Naive B cell (primary cell): ENCODE results near the gene SYVN1. TPM values are rescaled to one million over a fixed set of nuclear protein-coding genes. Genes with fewer than 3 reads are reported as not detected.
"Not testable (repeated sequence)": the region's sequence is repeated elsewhere in the genome, so short reads cannot be mapped to it uniquely, and the experiment has no call there.

Experiments
- ATAC-seq, 2 donors: fragments of 150-1000 bp; cut with Tn5 transposase; 2 replicates each; pipeline ENCODE4 v1.10.0; 2021; ENCODE audit warnings: low read depth in 2 of 2, mild to moderate bottlenecking in 2 of 2, moderate library complexity in 2 of 2
- DNase-seq: peaks from one replicate; pipeline ENCODE4 v3.0.0; 2022
- H3K27ac Mint-ChIP-seq, 6 donors: one replicate each; pipeline ENCODE4 v1.8.0; 2020 to 2022; ENCODE audit warnings: mild to moderate bottlenecking in 6 of 6, mixed read lengths in 6 of 6, moderate library complexity in 5 of 6, inconsistent platforms in 2 of 6
- H3K27me3 Mint-ChIP-seq, 3 donors: one replicate each; pipeline ENCODE4 v1.8.0; 2021 to 2022; ENCODE audit warnings: mixed read lengths in 3 of 3, mild to moderate bottlenecking in 1 of 3
- H3K36me3 Mint-ChIP-seq, 2 donors: one replicate each; pipeline ENCODE4 v1.8.0; 2020 to 2022; ENCODE audit warnings: mixed read lengths in 2 of 2, inconsistent platforms in 1 of 2, mild to moderate bottlenecking in 1 of 2
- H3K4me1 Mint-ChIP-seq, 3 donors: one replicate each; pipeline ENCODE4 v1.8.0; 2020 to 2022; ENCODE audit warnings: mixed read lengths in 3 of 3, inconsistent platforms in 1 of 3, mild to moderate bottlenecking in 1 of 3, moderate library complexity in 1 of 3
- H3K4me3 Mint-ChIP-seq, 8 donors: one replicate each; pipeline ENCODE4 v1.8.0; 2020 to 2022; ENCODE audit warnings: mild to moderate bottlenecking in 8 of 8, mixed read lengths in 8 of 8, moderate library complexity in 8 of 8, inconsistent platforms in 2 of 8
- H3K9me3 Mint-ChIP-seq, 7 donors: one replicate each; pipeline ENCODE4 v1.8.0; 2020 to 2022; ENCODE audit warnings: mixed read lengths in 7 of 7, mild to moderate bottlenecking in 5 of 7, inconsistent platforms in 2 of 7, moderate library complexity in 1 of 7
- polyA plus RNA-seq, 6 donors: library from polyadenylated mRNA; unstranded; fragments of 300-500 nt; fragmentation: Illumina TruSeq; gene quantifications; one replicate each; pipeline ENCODE4 v1.2.3, GENCODE V29; 2021; ENCODE audit warnings: low read depth in 6 of 6

SYVN1 gene
- polyA plus RNA-seq, 6 donors from 2014 or later, result 21.4 to 86.9 (median 43.5) TPM

GRCh38 chr11:65128182-65129145 lies 5.9 kb downstream of the SYVN1 start:
- no peak for ATAC-seq
- H3K9me3 Mint-ChIP-seq, result no peaks in the 10 kb centered on the region

GRCh38 chr11:65127473-65128181 lies 6.7 kb downstream of the SYVN1 start:
- peak overlapping the region in 1 of 8 donors; percentile 21 for H3K4me3 Mint-ChIP-seq
- peaks cover 34 to 59% (median 54%) of the 10 kb centered on the region in 3 donors for H3K4me1 Mint-ChIP-seq
- DNase-seq (no peak), ATAC-seq (no peak)
- H3K27ac Mint-ChIP-seq, result no peak overlapping the region
- peaks cover 1 to 8% of the 10 kb centered on the region in 2 donors for H3K36me3 Mint-ChIP-seq
- no peaks in the 10 kb centered on the region for H3K27me3 Mint-ChIP-seq
- no peaks in the 10 kb centered on the region for H3K9me3 Mint-ChIP-seq

More at GRCh38 chr11:65128182-65129145, 5.9 kb downstream of the SYVN1 start:
- Mint-ChIP-seq H3K36me3 (peaks cover 6 to 16% of the 10 kb centered on the region in 2 donors), H3K27ac (peak overlapping the region in 1 of 6 donors; percentile 90), H3K27me3 (no peaks in the 10 kb centered on the region), H3K4me3 (peak overlapping the region in 1 of 8 donors; percentile 15), H3K4me1 (peaks cover 39 to 59% (median 57%) of the 10 kb centered on the region in 3 donors)
- DNase-seq, result no peak

GRCh38 chr11:65126624-65127274 lies 7.6 kb downstream of the SYVN1 start:
- DNase-seq (no peak), ATAC-seq (no peak)
- peak overlapping the region in 1 of 6 donors; percentile 95 for H3K27ac Mint-ChIP-seq
- H3K27me3 Mint-ChIP-seq, result no peaks in the 10 kb centered on the region
- H3K36me3 Mint-ChIP-seq, result peaks cover 0 to 5% of the 10 kb centered on the region in 2 donors
- H3K4me3 Mint-ChIP-seq, result peak overlapping the region in 2 of 8 donors; percentile 25 to 47
- H3K4me1 Mint-ChIP-seq, result peaks cover 33 to 59% (median 54%) of the 10 kb centered on the region in 3 donors
- no peaks in the 10 kb centered on the region for H3K9me3 Mint-ChIP-seq

GRCh38 chr11:65125197-65126056 lies 8.9 kb downstream of the SYVN1 start:
- ATAC-seq, result no peak
- H3K4me1 Mint-ChIP-seq, result peaks cover 29 to 59% (median 52%) of the 10 kb centered on the region in 3 donors
- no peak for DNase-seq
- peaks cover 5 to 12% of the 10 kb centered on the region in 2 donors for H3K36me3 Mint-ChIP-seq
- no peaks in the 10 kb centered on the region for H3K9me3 Mint-ChIP-seq
- no peaks in the 10 kb centered on the region for H3K27me3 Mint-ChIP-seq
- H3K27ac Mint-ChIP-seq, result peak overlapping the region in 3 of 6 donors; percentile 24 to 51 (median 26)
- peak overlapping the region in 2 of 8 donors; percentile 51 to 79 for H3K4me3 Mint-ChIP-seq

- Mint-ChIP-seq H3K27ac (peak overlapping the region in 3 of 6 donors; percentile 9 to 56 (median 50)), H3K27me3 (no peaks in the 10 kb centered on the region), H3K9me3 (no peaks in the 10 kb centered on the region), H3K36me3 (peaks cover 5 to 12% of the 10 kb centered on the region in 2 donors), H3K4me1 (peaks cover 22 to 59% (median 52%) of the 10 kb centered on the region in 3 donors), H3K4me3 (peak overlapping the region in 5 of 8 donors; percentile 22 to 79 (median 53))
- ATAC-seq, result no peak
- DNase-seq, result no peak
These were observed 9.7 kb downstream of the SYVN1 start for GRCh38 chr11:65124480-65125196.

- Mint-ChIP-seq H3K4me3 (peak within 1 kb of the TSS; percentile 93 to 100 (median 100)), H3K4me1 (peaks cover 32 to 72% (median 65%) of the 10 kb centered on the region in 3 donors), H3K9me3 (no peaks in the 10 kb centered on the region), H3K27me3 (no peaks in the 10 kb centered on the region), H3K36me3 (peaks cover 11 to 19% of the 10 kb centered on the region in 2 donors), H3K27ac (peak within 1 kb of the TSS; percentile 98 to 100 (median 99))
- DNase-seq (peak; percentile 98), ATAC-seq (peak; percentile 79)
These were observed 12.2 kb downstream of the SYVN1 start, which contains the start of the genes FAU and MRPL49 for GRCh38 chr11:65121865-65122696. TSS of gene FAU (minus strand) at chr11:65122134. CDS start at chr11:65121813, 321 bp downstream. TSS of gene MRPL49 (plus strand) at chr11:65122321. CDS start at chr11:65122347, 26 bp downstream.

- ATAC-seq, result no peak
- DNase-seq, result no peak
- peaks cover 11 to 19% of the 10 kb centered on the region in 2 donors for H3K36me3 Mint-ChIP-seq
These were observed 12.9 kb downstream of the SYVN1 start for GRCh38 chr11:65121447-65121864.

GRCh38 chr11:65120831-65121230 lies 13.5 kb downstream of the SYVN1 start:
- peak overlapping the region; percentile 98 to 100 (median 99) for H3K27ac Mint-ChIP-seq
- ATAC-seq (no peak), DNase-seq (no peak)
- peak overlapping the region; percentile 93 to 100 (median 100) for H3K4me3 Mint-ChIP-seq
- no peaks in the 10 kb centered on the region for H3K27me3 Mint-ChIP-seq
- H3K4me1 Mint-ChIP-seq, result peaks cover 32 to 76% (median 57%) of the 10 kb centered on the region in 3 donors
- H3K9me3 Mint-ChIP-seq, result no peaks in the 10 kb centered on the region
- H3K36me3 Mint-ChIP-seq, result peaks cover 11 to 19% of the 10 kb centered on the region in 2 donors

More at GRCh38 chr11:65121447-65121864, 12.9 kb downstream of the SYVN1 start:
- Mint-ChIP-seq H3K9me3 (no peaks in the 10 kb centered on the region), H3K27me3 (no peaks in the 10 kb centered on the region), H3K4me3 (peak overlapping the region; percentile 93 to 100 (median 100)), H3K27ac (peak overlapping the region; percentile 98 to 100 (median 99)), H3K4me1 (peaks cover 32 to 73% (median 59%) of the 10 kb centered on the region in 3 donors)

GRCh38 chr11:65119670-65119995 lies 14.7 kb downstream of the SYVN1 start:
- H3K27me3 Mint-ChIP-seq, result no peaks in the 10 kb centered on the region
- H3K4me3 Mint-ChIP-seq, result peak overlapping the region in 4 of 8 donors; percentile 51 to 100 (median 78)
- H3K9me3 Mint-ChIP-seq, result no peaks in the 10 kb centered on the region
- DNase-seq (no peak), ATAC-seq (no peak)
- H3K4me1 Mint-ChIP-seq, result peaks cover 32 to 82% (median 57%) of the 10 kb centered on the region in 3 donors
- H3K27ac Mint-ChIP-seq, result peak overlapping the region in 5 of 6 donors; percentile 42 to 100 (median 88)
- H3K36me3 Mint-ChIP-seq, result peaks cover 11 to 19% of the 10 kb centered on the region in 2 donors

- Mint-ChIP-seq H3K4me1 (peaks cover 32 to 79% (median 57%) of the 10 kb centered on the region in 3 donors), H3K27ac (peak overlapping the region in 4 of 6 donors; percentile 87 to 100 (median 94)), H3K4me3 (peak overlapping the region in 5 of 8 donors; percentile 15 to 93 (median 63)), H3K36me3 (peaks cover 11 to 19% of the 10 kb centered on the region in 2 donors)
- ATAC-seq, H3K9me3 Mint-ChIP-seq, DNase-seq, H3K27me3 Mint-ChIP-seq: not testable (repeated sequence)
These were observed 15.2 kb downstream of the SYVN1 start for GRCh38 chr11:65118891-65119669.
